ENCODE measurements around the gene PSORS1C1.
"Not testable (repeated sequence)": the region's sequence is repeated elsewhere in the genome, so short reads cannot be mapped to it uniquely, and the experiment has no call there.

PSORS1C1 gene

GRCh38 chr6:31161216-31162126, 46.9 kb downstream of the PSORS1C1 start:
- DNase-seq, result no peak

DNA sequence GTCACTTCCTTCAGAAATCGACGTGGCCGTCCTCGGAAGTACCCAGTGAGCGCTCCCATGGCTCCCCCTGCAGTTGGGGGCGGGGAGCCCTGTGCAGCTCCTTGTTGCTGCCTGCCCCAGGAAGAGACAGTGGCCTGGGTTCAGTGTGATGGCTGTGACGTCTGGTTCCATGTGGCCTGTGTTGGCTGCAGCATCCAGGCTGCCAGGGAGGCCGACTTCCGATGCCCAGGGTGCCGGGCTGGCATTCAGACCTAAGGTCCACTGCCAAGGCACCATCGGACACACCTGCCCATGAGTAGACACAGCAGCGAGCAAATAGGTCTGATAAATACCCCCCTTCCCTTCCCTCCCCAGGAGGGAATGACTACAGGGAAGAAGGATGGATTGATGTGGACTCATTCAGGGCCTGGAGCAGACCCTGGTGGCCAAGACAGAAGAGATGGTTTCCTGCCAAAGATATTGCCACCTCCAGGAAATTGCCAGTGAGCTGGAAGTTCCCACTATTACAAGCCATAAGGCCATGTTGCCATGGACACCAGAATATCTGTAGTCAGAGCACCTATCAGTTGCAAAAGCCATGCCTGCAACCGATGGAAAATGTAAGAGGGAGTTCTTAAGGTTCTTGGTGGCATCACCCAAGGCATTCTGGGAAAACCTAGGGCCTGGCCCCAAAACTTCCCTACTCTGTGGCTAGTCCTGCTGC, 48.0 kb downstream of the PSORS1C1 start:
- no peak for DNase-seq

GRCh38 chr6:31163922-31164321, 49.3 kb downstream of the PSORS1C1 start:
- DNase-seq, result no peak

GRCh38 chr6:31164475-31165063, 50.0 kb downstream of the PSORS1C1 start:
- DNase-seq, result not testable (repeated sequence)

DNA sequence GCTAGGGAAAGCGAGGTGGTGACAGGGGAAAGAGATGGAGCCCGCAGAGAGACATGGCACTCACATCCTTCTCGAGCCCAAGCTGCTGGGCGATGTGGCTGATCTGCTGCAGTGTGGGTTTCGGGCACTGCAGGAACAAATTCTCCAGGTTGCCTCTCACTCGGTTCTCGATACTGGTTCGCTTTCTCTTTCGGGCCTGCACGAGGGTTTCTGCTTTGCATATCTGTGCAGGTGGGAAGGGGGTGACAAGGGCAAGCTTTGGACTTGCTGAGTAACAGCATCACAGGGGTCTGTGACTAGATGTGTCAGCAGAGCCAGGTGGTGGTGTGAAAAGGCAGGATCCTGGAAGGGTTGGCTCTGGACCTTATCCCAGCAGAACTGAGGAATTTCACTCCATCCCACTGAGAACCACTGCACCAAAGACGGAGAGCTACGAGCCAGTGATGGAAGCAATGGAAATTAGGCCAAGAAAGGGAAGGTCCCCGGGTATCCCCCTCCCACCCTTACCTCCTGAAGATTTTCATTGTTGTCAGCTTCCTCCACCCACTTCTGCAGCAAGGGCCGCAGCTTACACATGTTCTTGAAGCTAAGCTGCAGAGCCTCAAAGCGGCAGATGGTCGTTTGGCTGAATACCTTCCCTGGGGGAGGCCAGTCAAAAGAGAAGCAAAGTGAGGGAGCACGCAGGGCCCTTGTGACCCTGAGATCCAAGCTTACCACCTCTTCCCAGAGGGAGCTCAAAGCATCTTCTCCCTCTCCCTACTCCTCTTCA, 50.6 kb downstream of the PSORS1C1 start:
- peak; percentile 12 for DNase-seq

DNA sequence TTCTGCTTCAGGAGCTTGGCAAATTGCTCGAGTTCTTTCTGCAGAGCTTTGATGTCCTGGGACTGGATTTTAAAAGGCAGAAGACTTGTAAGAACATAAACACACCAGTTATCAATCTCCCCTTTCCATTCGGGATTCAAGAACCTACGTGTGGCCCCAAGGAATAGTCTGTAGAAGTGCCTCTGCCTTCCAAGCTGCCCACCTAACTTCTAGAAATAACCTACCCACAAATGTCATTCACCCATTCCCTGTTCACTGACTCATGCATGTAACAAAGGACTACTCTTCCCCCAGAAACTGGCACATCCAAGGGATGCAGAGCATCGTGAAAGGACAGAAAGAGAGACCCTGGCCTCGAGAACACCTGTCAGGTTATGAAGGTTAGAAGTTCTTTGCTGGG, 51.4 kb downstream of the PSORS1C1 start:
- no peak for DNase-seq

GRCh38 chr6:31168606-31169005, 54.0 kb downstream of the PSORS1C1 start:
- DNase-seq, result no peak

DNA sequence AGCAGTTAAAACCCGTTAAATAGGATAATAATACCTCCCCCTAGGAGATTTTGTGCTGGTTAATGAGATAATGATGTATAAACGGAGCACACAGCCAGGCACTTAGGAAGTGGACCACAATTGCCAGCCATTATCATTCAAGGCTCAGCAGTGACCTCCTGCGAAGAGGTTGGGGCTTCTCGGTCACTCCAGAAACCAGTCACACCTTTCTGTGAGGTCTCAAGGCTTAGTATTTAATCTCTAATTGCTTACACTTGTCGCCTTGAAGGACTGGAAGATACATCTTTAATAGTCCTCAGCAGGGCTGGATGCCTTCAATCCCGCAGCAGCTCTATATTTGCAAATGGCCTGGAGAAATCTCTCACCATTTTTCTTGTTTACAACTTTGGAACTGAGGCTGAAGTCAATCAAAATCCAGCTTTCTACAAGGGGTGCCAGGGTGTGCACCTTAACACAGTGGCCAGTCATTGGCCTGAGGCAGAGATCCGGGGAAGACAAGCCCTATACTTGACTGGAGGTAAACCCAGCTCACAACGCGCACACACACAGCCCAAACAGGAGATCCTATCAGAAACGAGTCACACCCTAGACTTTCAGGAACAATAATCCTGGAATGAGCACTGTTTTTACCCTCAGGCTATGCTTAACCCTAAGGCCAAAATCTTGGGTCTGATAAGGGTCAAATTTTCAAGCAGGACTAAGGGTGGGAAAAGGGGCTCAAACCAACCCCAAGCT, 54.7 kb downstream of the PSORS1C1 start:
- DNase-seq, result no peak

GRCh38 chr6:31169858-31170599, 55.4 kb downstream of the PSORS1C1 start:
- not testable (repeated sequence) for DNase-seq

- DNase-seq, result no peak
Observed at GRCh38 chr6:31170600-31170881, 55.9 kb downstream of the PSORS1C1 start, which contains the start of gene POU5F1. POU5F1 (minus strand) TSS chr6:31170682; CDS start chr6:31170620, 62 bp downstream.

GRCh38 chr6:31170987-31171671, 56.5 kb downstream of the PSORS1C1 start:
- DNase-seq, result no peak

- no peak for DNase-seq
Observed at GRCh38 chr6:31171931-31172905, 57.6 kb downstream of the PSORS1C1 start.

DNA sequence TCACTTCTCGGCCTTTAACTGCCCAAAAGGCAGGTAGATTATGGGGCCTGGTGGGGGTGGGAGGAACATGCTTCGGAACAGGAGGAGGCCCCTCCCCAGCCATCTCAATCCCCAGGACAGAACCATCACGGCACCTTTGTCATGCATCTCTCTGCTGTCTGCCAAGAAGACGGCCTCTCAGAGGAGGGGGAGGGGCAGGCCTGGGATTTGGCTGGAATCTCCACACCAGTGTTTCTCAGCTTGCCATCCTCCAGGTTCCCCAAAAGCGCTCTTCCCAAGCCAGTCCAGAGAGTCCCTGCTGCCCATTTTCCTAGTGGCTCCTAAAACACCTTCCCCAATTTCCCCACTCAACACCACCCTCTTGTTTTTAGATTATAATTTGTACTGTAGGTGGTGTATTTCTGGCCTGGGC, 58.4 kb downstream of the PSORS1C1 start:
- DNase-seq, result no peak

DNA sequence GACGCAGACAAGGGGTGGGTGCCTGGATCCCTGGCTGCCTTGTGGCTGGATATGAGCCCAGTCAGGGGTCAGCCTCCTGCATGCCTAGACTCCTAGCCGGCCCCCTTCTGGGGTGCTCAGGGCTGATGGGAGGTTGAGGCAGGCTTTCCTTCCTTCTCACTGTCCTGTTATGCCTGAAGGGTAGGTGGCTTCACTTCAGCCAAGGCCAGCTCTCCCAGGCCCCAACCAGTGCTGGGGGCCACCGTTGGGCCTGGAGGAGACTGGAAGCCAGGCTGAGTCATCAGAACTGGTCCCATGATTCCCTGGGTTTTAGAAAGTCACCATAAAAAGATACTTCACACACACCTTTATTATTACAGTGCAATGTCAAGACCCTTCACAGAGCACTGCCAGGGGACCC, 58.8 kb downstream of the PSORS1C1 start:
- no peak for DNase-seq

DNA sequence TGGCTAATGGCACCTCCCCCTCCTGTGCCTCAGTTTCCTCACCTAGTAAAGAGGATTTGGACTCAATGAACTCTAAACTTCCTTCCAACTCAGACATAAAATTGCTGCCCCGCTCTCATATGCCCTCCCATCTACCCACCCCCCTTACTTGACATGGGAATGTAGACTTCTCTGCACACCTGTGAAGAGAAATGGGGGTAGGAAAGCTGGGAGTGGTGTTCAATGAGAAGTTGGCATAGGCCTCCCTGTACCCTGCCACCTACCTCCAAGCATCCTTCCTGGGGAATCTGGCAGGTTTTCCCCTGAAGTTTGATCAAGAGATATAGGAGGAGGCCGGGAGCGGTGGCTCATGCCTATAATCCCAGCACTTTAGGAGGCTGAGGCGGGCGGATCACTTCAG, 59.8 kb downstream of the PSORS1C1 start:
- DNase-seq, result no peak

- DNase-seq, result no peak
Observed at GRCh38 chr6:31175971-31176370, 61.4 kb downstream of the PSORS1C1 start.

- no peak for DNase-seq
Observed at GRCh38 chr6:31178143-31179041, 63.8 kb downstream of the PSORS1C1 start.

GRCh38 chr6:31179042-31179386, 64.4 kb downstream of the PSORS1C1 start:
- DNase-seq, result no peak

GRCh38 chr6:31179896-31180295, 65.3 kb downstream of the PSORS1C1 start:
- no peak for DNase-seq

Data from activated naive CD4-positive, alpha-beta T cell treated with Interleukin-2 at 50 U/mL for 16 hours (primary cell).